Esophagus muscularis mucosa (tissue), 4 donors: Measurements from ENCODE around the gene DLL1.

Experiments used
- EP300 ChIP-seq: sonication (generic); formaldehyde crosslinking; IDR thresholded peaks from one replicate; pipeline ENCODE4 v1.6.1; 2017; ENCODE audit warnings: antibody characterized with exemption
- POLR2AphosphoS5 ChIP-seq, 2 donors: sonication (generic); formaldehyde crosslinking; IDR thresholded peaks; one replicate each; pipeline ENCODE4 v1.6.1; 2017; ENCODE audit warnings: antibody characterized with exemption in 2 of 2
- TF ChIP-seq, protein P1 (sequence below), 3 experiments: fragments of 200-600 bp in 2 of 3; fragments of 450-650 bp in 1 of 3; sonication (generic) in 2 of 3; IDR thresholded peaks; one replicate each; pipeline ENCODE4 v1.5.1; 2017 to 2019; ENCODE audit warnings: antibody characterized with exemption in 3 of 3, mild to moderate bottlenecking in 2 of 3, moderate library complexity in 1 of 3

DNA sequence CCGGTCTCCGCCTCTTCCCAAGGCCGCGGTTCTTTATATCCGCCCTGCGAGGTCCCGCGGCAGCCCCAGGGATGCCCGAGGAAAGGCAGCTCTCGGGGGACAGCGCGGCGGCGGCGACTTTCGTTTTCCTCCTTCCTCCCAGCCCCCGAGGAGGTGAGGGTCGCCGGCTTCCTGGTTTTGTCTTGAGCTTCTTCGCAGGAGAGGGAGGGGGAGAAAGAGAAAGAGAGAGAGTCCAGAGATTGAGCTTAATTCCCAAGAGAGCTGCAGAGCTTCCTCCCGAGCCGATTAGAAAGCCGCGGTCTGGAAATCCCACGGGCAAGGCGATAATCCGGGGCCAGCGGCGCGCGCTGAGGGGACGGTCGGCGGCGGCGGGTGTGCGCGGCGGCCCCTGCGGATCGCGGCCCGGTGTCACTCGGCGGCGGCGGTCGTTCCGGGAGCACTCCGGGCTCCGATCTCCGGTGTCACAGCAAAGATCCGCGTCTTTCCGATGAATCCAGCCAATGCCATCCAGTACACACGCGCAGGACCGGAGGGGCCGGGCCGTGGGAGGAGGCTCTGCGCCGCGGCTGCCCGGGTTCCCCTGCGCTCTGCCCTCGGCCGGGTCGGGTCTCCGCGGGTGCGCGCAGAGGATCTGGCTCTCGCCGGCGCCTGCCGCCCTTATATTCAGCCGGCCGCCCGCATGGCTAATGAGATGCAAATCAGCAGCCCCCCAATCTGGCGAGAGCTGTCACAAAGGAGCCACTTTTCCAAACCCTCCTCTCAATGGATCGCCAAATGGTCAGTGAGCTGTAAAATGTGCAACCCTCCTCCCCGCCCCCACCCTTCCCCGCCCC is at the start of gene DLL1:
- TF ChIP-seq, protein P1, sequence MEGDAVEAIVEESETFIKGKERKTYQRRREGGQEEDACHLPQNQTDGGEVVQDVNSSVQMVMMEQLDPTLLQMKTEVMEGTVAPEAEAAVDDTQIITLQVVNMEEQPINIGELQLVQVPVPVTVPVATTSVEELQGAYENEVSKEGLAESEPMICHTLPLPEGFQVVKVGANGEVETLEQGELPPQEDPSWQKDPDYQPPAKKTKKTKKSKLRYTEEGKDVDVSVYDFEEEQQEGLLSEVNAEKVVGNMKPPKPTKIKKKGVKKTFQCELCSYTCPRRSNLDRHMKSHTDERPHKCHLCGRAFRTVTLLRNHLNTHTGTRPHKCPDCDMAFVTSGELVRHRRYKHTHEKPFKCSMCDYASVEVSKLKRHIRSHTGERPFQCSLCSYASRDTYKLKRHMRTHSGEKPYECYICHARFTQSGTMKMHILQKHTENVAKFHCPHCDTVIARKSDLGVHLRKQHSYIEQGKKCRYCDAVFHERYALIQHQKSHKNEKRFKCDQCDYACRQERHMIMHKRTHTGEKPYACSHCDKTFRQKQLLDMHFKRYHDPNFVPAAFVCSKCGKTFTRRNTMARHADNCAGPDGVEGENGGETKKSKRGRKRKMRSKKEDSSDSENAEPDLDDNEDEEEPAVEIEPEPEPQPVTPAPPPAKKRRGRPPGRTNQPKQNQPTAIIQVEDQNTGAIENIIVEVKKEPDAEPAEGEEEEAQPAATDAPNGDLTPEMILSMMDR (IDR thresholded peaks at IDR 0.05), result no peak
- TF ChIP-seq EP300 (no peak), POLR2AphosphoS5 (IDR thresholded peaks at IDR 0.05) (peak; percentile 33 to 35)
